ENCODE data around the gene CACNA1B.

CACNA1B gene

GRCh38 chr9:138072161-138072842, 194.7 kb downstream of the CACNA1B start:
- H4K20me1 ChIP-seq (ENCODE audit: insufficient read depth, low read length), result no peaks in the 10 kb centered on the region
- no peaks in the 10 kb centered on the region for H3K79me2 ChIP-seq (ENCODE audit: insufficient read depth, low read length)
- TF ChIP-seq, protein P1, sequence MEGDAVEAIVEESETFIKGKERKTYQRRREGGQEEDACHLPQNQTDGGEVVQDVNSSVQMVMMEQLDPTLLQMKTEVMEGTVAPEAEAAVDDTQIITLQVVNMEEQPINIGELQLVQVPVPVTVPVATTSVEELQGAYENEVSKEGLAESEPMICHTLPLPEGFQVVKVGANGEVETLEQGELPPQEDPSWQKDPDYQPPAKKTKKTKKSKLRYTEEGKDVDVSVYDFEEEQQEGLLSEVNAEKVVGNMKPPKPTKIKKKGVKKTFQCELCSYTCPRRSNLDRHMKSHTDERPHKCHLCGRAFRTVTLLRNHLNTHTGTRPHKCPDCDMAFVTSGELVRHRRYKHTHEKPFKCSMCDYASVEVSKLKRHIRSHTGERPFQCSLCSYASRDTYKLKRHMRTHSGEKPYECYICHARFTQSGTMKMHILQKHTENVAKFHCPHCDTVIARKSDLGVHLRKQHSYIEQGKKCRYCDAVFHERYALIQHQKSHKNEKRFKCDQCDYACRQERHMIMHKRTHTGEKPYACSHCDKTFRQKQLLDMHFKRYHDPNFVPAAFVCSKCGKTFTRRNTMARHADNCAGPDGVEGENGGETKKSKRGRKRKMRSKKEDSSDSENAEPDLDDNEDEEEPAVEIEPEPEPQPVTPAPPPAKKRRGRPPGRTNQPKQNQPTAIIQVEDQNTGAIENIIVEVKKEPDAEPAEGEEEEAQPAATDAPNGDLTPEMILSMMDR (IDR thresholded peaks at IDR 0.05; ENCODE audit: borderline replicate concordance, extremely low read depth, low read length, poor library complexity, severe bottlenecking), result no peak
- no peak for TF ChIP-seq EZH2 (IDR thresholded peaks at IDR 0.05; ENCODE audit: borderline replicate concordance, low read depth, low read length, severe bottlenecking)
- H3K4me1 ChIP-seq (ENCODE audit: insufficient read depth, low read length), result no peaks in the 10 kb centered on the region
- H3K27me3 ChIP-seq (ENCODE audit: insufficient read depth, low read length, poor library complexity), result no peaks in the 10 kb centered on the region
- H3K27ac ChIP-seq (ENCODE audit: low read length), result no peak overlapping the region
- no peaks in the 10 kb centered on the region for H3K9me3 ChIP-seq (ENCODE audit: insufficient read depth, low read length, severe bottlenecking)
- H3K9ac ChIP-seq (ENCODE audit: low read depth, low read length), result no peak overlapping the region
- H2AFZ ChIP-seq (ENCODE audit: low read depth, low read length), result no peak overlapping the region
- no peak overlapping the region for H3K4me3 ChIP-seq (ENCODE audit: low read depth in 1 of 2, low read length in 2 of 2)
- H3K36me3 ChIP-seq (ENCODE audit: insufficient read depth, low read length), result no peaks in the 10 kb centered on the region
- H3K4me2 ChIP-seq (ENCODE audit: insufficient read depth, low read length), result no peak overlapping the region
- no peak for ATAC-seq (ENCODE audit: insufficient read depth, low read depth)
- no peak for DNase-seq

GRCh38 chr9:138072897-138073296, 195.3 kb downstream of the CACNA1B start:
- Histone ChIP-seq H3K79me2 (ENCODE audit: insufficient read depth, low read length) (no peaks in the 10 kb centered on the region), H3K4me2 (ENCODE audit: insufficient read depth, low read length) (no peak overlapping the region), H4K20me1 (ENCODE audit: insufficient read depth, low read length) (no peaks in the 10 kb centered on the region), H3K4me3 (ENCODE audit: low read depth in 1 of 2, low read length in 2 of 2) (no peak overlapping the region), H3K9me3 (ENCODE audit: insufficient read depth, low read length, severe bottlenecking) (no peaks in the 10 kb centered on the region), H3K36me3 (ENCODE audit: insufficient read depth, low read length) (no peaks in the 10 kb centered on the region), H3K27me3 (ENCODE audit: insufficient read depth, low read length, poor library complexity) (no peaks in the 10 kb centered on the region), H3K27ac (ENCODE audit: low read length) (no peak overlapping the region), H3K9ac (ENCODE audit: low read depth, low read length) (no peak overlapping the region), H2AFZ (ENCODE audit: low read depth, low read length) (no peak overlapping the region), H3K4me1 (ENCODE audit: insufficient read depth, low read length) (no peaks in the 10 kb centered on the region)
- ATAC-seq (ENCODE audit: insufficient read depth, low read depth) (no peak), DNase-seq (no peak)
- TF ChIP-seq, protein P1 (IDR thresholded peaks at IDR 0.05; ENCODE audit: borderline replicate concordance, extremely low read depth, low read length, poor library complexity, severe bottlenecking), result no peak
- TF ChIP-seq EZH2 (IDR thresholded peaks at IDR 0.05; ENCODE audit: borderline replicate concordance, low read depth, low read length, severe bottlenecking), result no peak

DNA sequence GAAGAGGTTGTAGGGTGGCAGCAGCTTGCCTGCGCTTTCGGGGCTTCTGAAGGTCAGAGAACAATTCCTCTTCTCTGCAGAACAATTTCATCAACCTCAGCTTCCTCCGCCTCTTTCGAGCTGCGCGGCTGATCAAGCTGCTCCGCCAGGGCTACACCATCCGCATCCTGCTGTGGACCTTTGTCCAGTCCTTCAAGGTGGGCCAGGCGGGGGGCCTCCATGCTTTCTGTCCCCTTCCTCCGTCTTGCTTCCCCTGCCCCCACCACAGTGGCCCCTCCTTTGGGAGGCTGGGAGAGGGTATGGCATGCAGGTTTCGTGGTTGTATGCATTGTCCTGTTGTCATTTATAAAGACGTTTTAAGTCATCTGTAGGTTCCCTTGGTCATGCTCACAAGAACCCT, 195.8 kb downstream of the CACNA1B start:
- Histone ChIP-seq H2AFZ (ENCODE audit: low read depth, low read length) (no peak overlapping the region), H3K9me3 (ENCODE audit: insufficient read depth, low read length, severe bottlenecking) (no peaks in the 10 kb centered on the region), H3K4me3 (ENCODE audit: low read depth in 1 of 2, low read length in 2 of 2) (no peak overlapping the region), H3K79me2 (ENCODE audit: insufficient read depth, low read length) (no peaks in the 10 kb centered on the region), H4K20me1 (ENCODE audit: insufficient read depth, low read length) (no peaks in the 10 kb centered on the region), H3K27me3 (ENCODE audit: insufficient read depth, low read length, poor library complexity) (no peaks in the 10 kb centered on the region), H3K4me2 (ENCODE audit: insufficient read depth, low read length) (no peak overlapping the region), H3K9ac (ENCODE audit: low read depth, low read length) (no peak overlapping the region), H3K4me1 (ENCODE audit: insufficient read depth, low read length) (no peaks in the 10 kb centered on the region), H3K27ac (ENCODE audit: low read length) (no peak overlapping the region), H3K36me3 (ENCODE audit: insufficient read depth, low read length) (no peaks in the 10 kb centered on the region)
- DNase-seq, result no peak
- TF ChIP-seq EZH2 (IDR thresholded peaks at IDR 0.05; ENCODE audit: borderline replicate concordance, low read depth, low read length, severe bottlenecking), result no peak
- TF ChIP-seq, protein P1 (IDR thresholded peaks at IDR 0.05; ENCODE audit: borderline replicate concordance, extremely low read depth, low read length, poor library complexity, severe bottlenecking), result no peak
- ATAC-seq (ENCODE audit: insufficient read depth, low read depth), result no peak
